Neural cell (in vitro differentiated cells): ENCODE results near the gene ZNF695. TPM values are rescaled to one million over a fixed set of nuclear protein-coding genes. Genes with fewer than 3 reads are reported as not detected.

Experiments used
- H2AFZ ChIP-seq: fragments of 200-600, 300-800 bp; sonication (generic), shearing (Covaris generic); 2 replicates; pipeline ENCODE4 v1.6.0; 2014; ENCODE audit warnings: low read depth, mild to moderate bottlenecking, antibody characterized with exemption, low read length, moderate library complexity
- H3F3A ChIP-seq: fragments of 200-600 bp; shearing (Covaris generic); 2 replicates; pipeline ENCODE4 v1.6.1; 2016; ENCODE audit warnings: mild to moderate bottlenecking, moderate library complexity, mixed read lengths, antibody characterized with exemption, low read length; ENCODE audit not compliant: insufficient read depth, poor library complexity, severe bottlenecking
- H3K27ac ChIP-seq: fragments of 200-600, 300-800 bp; sonication (generic), shearing (Covaris generic); 2 replicates; pipeline ENCODE4 v1.5.1; 2014; ENCODE audit warnings: mild to moderate bottlenecking, low read length, moderate library complexity
- H3K27me3 ChIP-seq: fragments of 300-800, 200-600 bp; sonication (generic), shearing (Covaris generic); 2 replicates; pipeline ENCODE4 v1.6.0; 2014; ENCODE audit warnings: mild to moderate bottlenecking, low read depth, low read length, moderate library complexity; ENCODE audit not compliant: insufficient read depth
- H3K36me3 ChIP-seq: fragments of 300-800, 200-600 bp; sonication (generic), shearing (Covaris generic); 2 replicates; pipeline ENCODE4 v1.5.1; 2014; ENCODE audit warnings: mild to moderate bottlenecking, antibody characterized with exemption, low read length, moderate library complexity; ENCODE audit not compliant: insufficient read depth
- H3K4me2 ChIP-seq: fragments of 300-800, 200-600 bp; sonication (generic), shearing (Covaris generic); 2 replicates; pipeline ENCODE4 v1.6.0; 2014; ENCODE audit warnings: mild to moderate bottlenecking, low read length
- H3K4me3 ChIP-seq: fragments of 300-800, 200-600 bp; sonication (generic), shearing (Covaris generic); 2 replicates; pipeline ENCODE4 v1.5.1; 2014; ENCODE audit warnings: mild to moderate bottlenecking, low read length, moderate library complexity
- H3K79me2 ChIP-seq: fragments of 200-600 bp; shearing (Covaris generic); replicated peaks from 2 replicates; pipeline ENCODE4 v1.6.0; 2014; ENCODE audit warnings: mild to moderate bottlenecking, low read length, moderate library complexity; ENCODE audit not compliant: insufficient read depth
- H3K9ac ChIP-seq: fragments of 300-800, 200-600 bp; sonication (generic), shearing (Covaris generic); 2 replicates; pipeline ENCODE4 v1.6.1; 2016; ENCODE audit warnings: mild to moderate bottlenecking, low read length, mixed read lengths
- H3K9me2 ChIP-seq: fragments of 200-600 bp; shearing (Covaris generic); 2 replicates; pipeline ENCODE4 v1.6.1; 2016; ENCODE audit warnings: mild to moderate bottlenecking, low read length, mixed read lengths; ENCODE audit not compliant: insufficient read depth
- H3K9me3 ChIP-seq: fragments of 200-600, 300-800 bp; sonication (generic), shearing (Covaris generic); 2 replicates; pipeline ENCODE4 v1.6.1; 2016; ENCODE audit warnings: mild to moderate bottlenecking, mixed run types, low read length, moderate library complexity, mixed read lengths
- H4K20me1 ChIP-seq: fragments of 200-600 bp; shearing (Covaris generic); 2 replicates; pipeline ENCODE4 v1.6.1; 2016; ENCODE audit warnings: mild to moderate bottlenecking, mixed run types; ENCODE audit not compliant: insufficient read depth
- EP300 ChIP-seq: fragments of 450-650 bp; conservative IDR thresholded peaks from 2 replicates; pipeline ENCODE4 v1.6.1; 2014; ENCODE audit warnings: antibody characterized with exemption, mild to moderate bottlenecking, moderate library complexity; ENCODE audit not compliant: poor library complexity, severe bottlenecking
- EZH2 ChIP-seq: fragments of 200-600, 300-800 bp; shearing (Covaris generic), sonication (generic); IDR thresholded peaks from 2 replicates; pipeline ENCODE4 v1.6.1; 2014; ENCODE audit warnings: antibody characterized with exemption, low read length, borderline replicate concordance, mild to moderate bottlenecking; ENCODE audit not compliant: insufficient read depth, poor library complexity, severe bottlenecking
- MXI1 ChIP-seq: fragments of 450-650 bp; conservative IDR thresholded peaks from 2 replicates; pipeline ENCODE4 v1.6.1; 2014; ENCODE audit warnings: antibody characterized with exemption, mild to moderate bottlenecking; ENCODE audit not compliant: poor library complexity, severe bottlenecking
- POLR2AphosphoS5 ChIP-seq: IDR thresholded peaks from 2 replicates; pipeline ENCODE4 v1.6.1; 2012
- RAD21 ChIP-seq: fragments of 450-650 bp; conservative IDR thresholded peaks from 2 replicates; pipeline ENCODE4 v1.6.1; 2014; ENCODE audit warnings: antibody characterized with exemption, mild to moderate bottlenecking, moderate library complexity
- SMC3 ChIP-seq: fragments of 450-650 bp; conservative IDR thresholded peaks from 2 replicates; pipeline ENCODE4 v1.6.1; 2014; ENCODE audit warnings: antibody characterized with exemption, mild to moderate bottlenecking, moderate library complexity; ENCODE audit not compliant: poor library complexity
- TAF1 ChIP-seq: IDR thresholded peaks from 2 replicates; pipeline ENCODE4 v1.6.1; 2012; ENCODE audit warnings: low read depth
- polyA plus RNA-seq: library from polyadenylated mRNA; depleted of rRNA; stranded (reverse); fragments of >200 nt; gene quantifications from 2 replicates; pipeline ENCODE4 v1.2.3, GENCODE V29; 2014
- TF ChIP-seq, protein P1 (sequence below): fragments of 450-650 bp; IDR thresholded peaks from 2 replicates; pipeline ENCODE4 v1.5.1; 2014; ENCODE audit warnings: antibody characterized with exemption, mild to moderate bottlenecking, moderate library complexity; ENCODE audit not compliant: poor library complexity, severe bottlenecking
- TF ChIP-seq, protein P2 (sequence below): IDR thresholded peaks from 2 replicates; pipeline ENCODE4 v1.6.1; 2012; ENCODE audit warnings: borderline replicate concordance

Gene ZNF695
- polyA plus RNA-seq, 1 donor from 2014 or later: 8.4 TPM

DNA sequence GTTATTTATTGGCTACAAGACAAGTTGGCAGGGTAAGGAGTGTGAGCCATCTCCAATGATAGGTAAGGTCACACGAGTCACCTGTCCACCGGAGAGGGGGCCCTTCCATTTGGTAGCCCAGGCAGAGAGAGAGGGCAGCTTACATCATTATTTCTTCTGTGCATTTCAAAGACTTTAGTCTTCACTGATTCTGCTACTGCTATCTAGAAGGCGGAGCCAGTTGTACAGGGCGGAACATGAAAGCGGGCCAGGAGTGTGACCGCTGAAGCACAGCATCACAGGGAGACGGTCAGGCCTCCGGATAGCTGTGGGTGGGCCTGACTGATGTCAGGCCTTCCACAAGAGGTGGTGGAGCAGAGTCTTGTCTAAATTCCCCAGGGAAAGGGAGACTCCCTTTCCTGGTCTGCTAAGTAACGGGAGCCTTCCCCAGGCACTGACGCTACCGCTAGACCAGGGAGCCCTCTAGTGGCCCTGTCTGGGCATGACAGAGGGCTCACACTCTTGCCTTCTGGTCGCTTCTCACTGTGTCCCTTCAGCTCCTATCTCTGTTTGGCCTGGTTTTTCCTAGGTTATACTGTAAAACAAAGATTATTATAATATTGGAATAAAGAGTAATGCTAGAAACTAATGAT, 36.7 kb downstream of the ZNF695 start:
- Histone ChIP-seq H3K79me2 (no peaks in the 10 kb centered on the region), H3K27ac (no peak overlapping the region), H2AFZ (no peak overlapping the region), H3K4me3 (no peak overlapping the region), H3F3A (no peaks in the 10 kb centered on the region), H3K9me3 (peaks cover 14% of the 10 kb centered on the region), H3K9ac (no peak overlapping the region), H3K27me3 (no peaks in the 10 kb centered on the region), H3K36me3 (no peaks in the 10 kb centered on the region), H3K9me2 (no peaks in the 10 kb centered on the region), H4K20me1 (no peaks in the 10 kb centered on the region), H3K4me2 (no peak overlapping the region)
- TF ChIP-seq EP300: no peak
- TF ChIP-seq, protein P1, sequence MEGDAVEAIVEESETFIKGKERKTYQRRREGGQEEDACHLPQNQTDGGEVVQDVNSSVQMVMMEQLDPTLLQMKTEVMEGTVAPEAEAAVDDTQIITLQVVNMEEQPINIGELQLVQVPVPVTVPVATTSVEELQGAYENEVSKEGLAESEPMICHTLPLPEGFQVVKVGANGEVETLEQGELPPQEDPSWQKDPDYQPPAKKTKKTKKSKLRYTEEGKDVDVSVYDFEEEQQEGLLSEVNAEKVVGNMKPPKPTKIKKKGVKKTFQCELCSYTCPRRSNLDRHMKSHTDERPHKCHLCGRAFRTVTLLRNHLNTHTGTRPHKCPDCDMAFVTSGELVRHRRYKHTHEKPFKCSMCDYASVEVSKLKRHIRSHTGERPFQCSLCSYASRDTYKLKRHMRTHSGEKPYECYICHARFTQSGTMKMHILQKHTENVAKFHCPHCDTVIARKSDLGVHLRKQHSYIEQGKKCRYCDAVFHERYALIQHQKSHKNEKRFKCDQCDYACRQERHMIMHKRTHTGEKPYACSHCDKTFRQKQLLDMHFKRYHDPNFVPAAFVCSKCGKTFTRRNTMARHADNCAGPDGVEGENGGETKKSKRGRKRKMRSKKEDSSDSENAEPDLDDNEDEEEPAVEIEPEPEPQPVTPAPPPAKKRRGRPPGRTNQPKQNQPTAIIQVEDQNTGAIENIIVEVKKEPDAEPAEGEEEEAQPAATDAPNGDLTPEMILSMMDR: no peak
- TF ChIP-seq SMC3: no peak
- no peak for TF ChIP-seq MXI1
- TF ChIP-seq RAD21: no peak
- TF ChIP-seq TAF1: no peak
- no peak for TF ChIP-seq EZH2
- TF ChIP-seq, protein P2, sequence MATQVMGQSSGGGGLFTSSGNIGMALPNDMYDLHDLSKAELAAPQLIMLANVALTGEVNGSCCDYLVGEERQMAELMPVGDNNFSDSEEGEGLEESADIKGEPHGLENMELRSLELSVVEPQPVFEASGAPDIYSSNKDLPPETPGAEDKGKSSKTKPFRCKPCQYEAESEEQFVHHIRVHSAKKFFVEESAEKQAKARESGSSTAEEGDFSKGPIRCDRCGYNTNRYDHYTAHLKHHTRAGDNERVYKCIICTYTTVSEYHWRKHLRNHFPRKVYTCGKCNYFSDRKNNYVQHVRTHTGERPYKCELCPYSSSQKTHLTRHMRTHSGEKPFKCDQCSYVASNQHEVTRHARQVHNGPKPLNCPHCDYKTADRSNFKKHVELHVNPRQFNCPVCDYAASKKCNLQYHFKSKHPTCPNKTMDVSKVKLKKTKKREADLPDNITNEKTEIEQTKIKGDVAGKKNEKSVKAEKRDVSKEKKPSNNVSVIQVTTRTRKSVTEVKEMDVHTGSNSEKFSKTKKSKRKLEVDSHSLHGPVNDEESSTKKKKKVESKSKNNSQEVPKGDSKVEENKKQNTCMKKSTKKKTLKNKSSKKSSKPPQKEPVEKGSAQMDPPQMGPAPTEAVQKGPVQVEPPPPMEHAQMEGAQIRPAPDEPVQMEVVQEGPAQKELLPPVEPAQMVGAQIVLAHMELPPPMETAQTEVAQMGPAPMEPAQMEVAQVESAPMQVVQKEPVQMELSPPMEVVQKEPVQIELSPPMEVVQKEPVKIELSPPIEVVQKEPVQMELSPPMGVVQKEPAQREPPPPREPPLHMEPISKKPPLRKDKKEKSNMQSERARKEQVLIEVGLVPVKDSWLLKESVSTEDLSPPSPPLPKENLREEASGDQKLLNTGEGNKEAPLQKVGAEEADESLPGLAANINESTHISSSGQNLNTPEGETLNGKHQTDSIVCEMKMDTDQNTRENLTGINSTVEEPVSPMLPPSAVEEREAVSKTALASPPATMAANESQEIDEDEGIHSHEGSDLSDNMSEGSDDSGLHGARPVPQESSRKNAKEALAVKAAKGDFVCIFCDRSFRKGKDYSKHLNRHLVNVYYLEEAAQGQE: no peak
- no peak for TF ChIP-seq POLR2AphosphoS5

DNA sequence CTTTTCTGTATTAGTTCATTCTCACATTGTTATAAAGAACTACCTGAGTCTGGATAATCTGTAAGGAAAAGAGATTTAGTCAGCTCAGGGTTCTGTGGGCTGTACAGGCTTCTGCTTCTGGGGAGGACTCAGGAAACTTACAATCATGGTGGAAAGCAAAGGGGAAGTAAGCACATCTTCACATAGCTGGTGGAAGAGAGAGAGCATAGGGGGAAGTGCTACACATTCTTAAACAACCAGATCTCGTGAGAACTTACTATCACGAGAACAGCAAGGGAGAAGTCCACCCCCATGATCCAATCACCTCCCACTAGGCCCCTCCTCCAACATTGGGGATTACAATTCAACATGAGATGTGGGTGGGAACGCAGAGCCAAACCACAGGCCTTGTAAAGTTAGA, 38.2 kb downstream of the ZNF695 start:
- no peaks in the 10 kb centered on the region for H3K27me3 ChIP-seq
- no peak overlapping the region for H3K27ac ChIP-seq
- no peaks in the 10 kb centered on the region for H3K9me2 ChIP-seq
- TF ChIP-seq SMC3 (no peak), EZH2 (no peak), MXI1 (no peak), TAF1 (no peak), RAD21 (no peak), POLR2AphosphoS5 (no peak), EP300 (no peak)
- TF ChIP-seq, protein P2: no peak
- TF ChIP-seq, protein P1: no peak
- H3F3A ChIP-seq: no peaks in the 10 kb centered on the region
- no peaks in the 10 kb centered on the region for H3K36me3 ChIP-seq
- H3K9ac ChIP-seq: no peak overlapping the region
- H3K4me2 ChIP-seq: no peak overlapping the region
- H3K79me2 ChIP-seq: no peaks in the 10 kb centered on the region
- H3K9me3 ChIP-seq: peaks cover 14% of the 10 kb centered on the region
- no peak overlapping the region for H2AFZ ChIP-seq
- no peak overlapping the region for H3K4me3 ChIP-seq
- no peaks in the 10 kb centered on the region for H4K20me1 ChIP-seq
